CD4-positive, alpha-beta T cell treated with Interferon gamma for 1 hour (primary cell): Measurements from ENCODE around the gene SLC25A23.

ENCODE experiments used
- DNase-seq: peaks from one replicate; pipeline ENCODE4 v3.0.0-alpha.2; 2020

The SLC25A23 gene

GRCh38 chr19:6393983-6394412 lies 65.6 kb downstream of the SLC25A23 start:
- DNase-seq = peak; percentile 78

GRCh38 chr19:6393074-6393982 lies 66.3 kb downstream of the SLC25A23 start, which contains the start of gene GTF2F1:
Gene GTF2F1, minus strand, starts transcription at chr19:6393164. Its CDS starts 169 bp downstream, at chr19:6392995.
- DNase-seq = peak; percentile 97

GRCh38 chr19:6392221-6393073 lies 67.1 kb downstream of the SLC25A23 start:
- DNase-seq = no peak
